Anterior cingulate cortex (tissue), 58 donors: Measurements from ENCODE around the gene ITGB8.

Experiments
- DNase-seq, 58 donors: peaks; one replicate each; lab custom pipeline; 2025; lab: John Stamatoyannopoulos, UW

Gene ITGB8

DNA sequence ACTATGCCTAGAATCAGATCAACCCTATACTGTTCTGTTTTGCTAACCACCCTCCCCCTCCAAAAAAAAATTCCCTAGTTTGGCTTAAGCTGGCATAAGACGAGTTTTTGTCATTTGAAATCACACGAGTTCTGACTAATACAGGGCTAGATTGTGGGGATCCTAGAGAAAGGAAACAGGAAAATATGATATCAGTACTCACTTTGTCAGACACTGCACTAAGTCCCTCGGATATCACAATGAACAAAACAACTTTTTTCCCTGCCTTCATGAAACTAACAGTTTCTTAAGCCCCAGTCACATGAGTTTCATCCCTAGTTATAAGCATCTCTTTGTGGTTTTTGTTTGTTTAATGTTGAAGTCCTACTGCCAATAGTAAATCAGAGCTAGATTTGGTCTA lies 118.5 kb downstream of the ITGB8 start:
- DNase-seq = no peak

DNA sequence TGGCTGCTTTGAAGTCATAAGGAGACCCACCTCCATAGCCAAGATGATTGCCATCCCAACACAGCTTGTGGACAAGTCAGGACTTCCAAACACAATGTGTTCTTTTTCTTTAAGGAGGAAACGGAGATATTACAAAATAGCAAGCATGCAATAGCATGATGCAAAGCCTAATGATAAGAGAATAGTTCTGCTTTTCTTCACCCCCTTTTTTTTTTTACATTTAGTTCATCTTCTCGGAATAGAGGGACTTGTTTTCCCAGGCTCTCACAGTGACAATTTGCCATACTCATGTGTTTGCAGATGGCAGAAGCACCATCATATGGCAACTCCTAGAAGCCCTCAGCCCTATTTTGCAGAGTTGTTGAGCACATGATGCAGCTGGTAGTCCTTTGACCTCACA lies 119.8 kb downstream of the ITGB8 start:
- DNase-seq = no peak

DNA sequence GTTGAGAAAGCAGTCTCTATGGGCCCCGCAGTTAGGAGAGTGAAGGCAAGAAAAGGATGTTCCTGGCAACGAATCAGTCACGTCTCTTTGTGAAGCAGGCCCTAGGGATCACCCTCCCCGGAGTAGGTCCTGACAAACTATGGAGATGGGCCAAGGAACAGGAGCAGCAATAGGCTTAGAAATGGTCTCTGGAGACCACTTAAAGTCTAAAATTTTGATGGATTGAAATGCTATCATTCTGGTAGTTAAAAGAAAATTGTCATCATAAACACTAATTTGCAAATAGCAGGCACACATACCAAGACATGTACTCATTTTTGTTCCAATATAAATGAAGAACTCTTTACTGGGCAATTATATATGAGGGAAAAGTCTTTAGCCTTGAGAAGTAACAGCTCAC lies 123.5 kb downstream of the ITGB8 start:
- no peak for DNase-seq

- DNase-seq = no peak
Observed at GRCh38 chr7:20456701-20457100, 126.0 kb downstream of the ITGB8 start.

GRCh38 chr7:20458521-20458920 lies 127.8 kb downstream of the ITGB8 start:
- no peak for DNase-seq

DNA sequence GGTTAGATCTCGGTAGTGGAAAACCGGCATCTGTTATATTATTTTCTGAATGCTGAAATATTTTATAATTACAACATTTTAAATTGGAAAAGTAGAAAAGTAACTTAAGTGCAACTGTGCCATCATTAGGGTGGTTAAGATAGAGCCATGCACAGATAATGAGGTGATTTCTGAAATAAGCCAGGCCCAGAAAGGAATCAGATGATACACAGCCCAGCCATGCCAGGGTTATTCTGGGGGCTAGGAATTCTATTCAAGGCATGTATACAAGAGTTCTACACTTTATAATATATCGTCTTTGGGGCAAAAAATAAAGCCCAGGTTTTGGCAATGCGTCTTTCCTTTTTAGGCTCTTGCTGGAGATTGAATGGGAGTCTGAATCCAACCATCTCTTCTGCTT lies 128.7 kb downstream of the ITGB8 start:
- no peak for DNase-seq

- no peak for DNase-seq
Observed at GRCh38 chr7:20464891-20465290, 134.2 kb downstream of the ITGB8 start.
